Panc1 (cell line): ENCODE measurements around the gene C1QC. TPM values are rescaled to one million over a fixed set of nuclear protein-coding genes. Genes with fewer than 3 reads are reported as not detected.

Experiments
- ATAC-seq: fragments of 200-7000 bp; cut with Tn5 transposase; 2 replicates; pipeline ENCODE4 v1.9.1; 2020; ENCODE audit warnings: mild to moderate bottlenecking, moderate library complexity
- BruUV-seq: library from RNA; stranded (reverse); fragments of 400-500 nt; replicated peaks from 2 replicates; lab custom pipeline; 2021; lab: Mats Ljungman, UMichigan
- CTCF ChIA-PET: fragments of 300-600 bp; sonication (Branson Sonifier 250); formaldehyde crosslinking; loops from one replicate; lab custom pipeline; 2022; ENCODE audit warnings: antibody characterized with exemption; lab: Charles Lee
- POLR2A ChIA-PET: fragments of 300-600 bp; sonication (Branson Sonifier 250); formaldehyde crosslinking; loops from one replicate; lab custom pipeline; 2022; ENCODE audit warnings: antibody characterized with exemption; lab: Charles Lee
- DNase-seq: peaks from one replicate; pipeline ENCODE4 v3.0.0-alpha.2; 2010; ENCODE audit warnings: low read depth, low spot score
- H3K27ac ChIP-seq: 2 replicates; pipeline ENCODE4 v1.5.1; 2011; ENCODE audit warnings: mild to moderate bottlenecking, low read length, inconsistent platforms
- H3K27me3 ChIP-seq: fragments of 200-500 bp; sonication (Bioruptor generic); 2 replicates; pipeline ENCODE4 v1.6.0; 2014; ENCODE audit warnings: low read length, inconsistent platforms; ENCODE audit not compliant: control insufficient read depth, insufficient read depth
- H3K36me3 ChIP-seq: fragments of 200-500 bp; sonication (Bioruptor generic); 2 replicates; pipeline ENCODE4 v1.5.1; 2014; ENCODE audit warnings: inconsistent platforms, mild to moderate bottlenecking, low read length, moderate library complexity; ENCODE audit not compliant: control insufficient read depth, insufficient read depth
- H3K4me1 ChIP-seq: 2 replicates; pipeline ENCODE4 v1.5.1; 2011; ENCODE audit warnings: inconsistent platforms, mild to moderate bottlenecking, low read length, moderate library complexity; ENCODE audit not compliant: control insufficient read depth, insufficient read depth
- H3K4me3 ChIP-seq, 2 experiments: 2 replicates each; pipeline ENCODE4 v1.5.1; 2011 to 2012; ENCODE audit warnings: low read depth in 2 of 2, low read length in 2 of 2, mild to moderate bottlenecking in 2 of 2, inconsistent platforms in 1 of 2, moderate library complexity in 1 of 2
- H3K9me3 ChIP-seq: fragments of 200-500 bp; sonication (Bioruptor generic); 2 replicates; pipeline ENCODE4 v1.5.1; 2014; ENCODE audit warnings: low read depth, mild to moderate bottlenecking, inconsistent platforms, low read length, moderate library complexity; ENCODE audit not compliant: control insufficient read depth, insufficient read depth
- POLR2AphosphoS5 ChIP-seq: IDR thresholded peaks from 2 replicates; pipeline ENCODE4 v1.6.1; 2012; ENCODE audit warnings: mild to moderate bottlenecking, low read depth, low read length, moderate library complexity
- SIN3A ChIP-seq: IDR thresholded peaks from 2 replicates; pipeline ENCODE4 v1.6.1; 2012; ENCODE audit warnings: low read depth, mild to moderate bottlenecking, low read length, moderate library complexity, borderline replicate concordance; ENCODE audit not compliant: insufficient read depth
- TCF7L2 ChIP-seq: IDR thresholded peaks from 2 replicates; pipeline ENCODE4 v1.6.1; 2011; ENCODE audit warnings: mild to moderate bottlenecking, low read depth, low read length, inconsistent platforms
- in situ Hi-C: cut with HindIII; loops from 2 replicates; pipeline ENCODE4 v1.10.0; 2016; ENCODE audit warnings: low sequenced_read_pairs, low pct_unique_long_range_greater_than_20kb
- intact Hi-C: fragments of 100-400 bp; cut with micrococcal nuclease; formaldehyde crosslinking; loops from one replicate; pipeline ENCODE4 v1.10.0; 2022; ENCODE audit not compliant: unreplicated experiment
- total RNA-seq: library from RNA; stranded (reverse); gene quantifications from one replicate; pipeline ENCODE4 v1.2.1, GENCODE V29; 2021; ENCODE audit not compliant: unreplicated experiment
- TF ChIP-seq, protein P1 (sequence below), 2 experiments: IDR thresholded peaks; 2 replicates each; pipeline ENCODE4 v1.6.1; 2011 to 2012; ENCODE audit warnings: low read depth in 2 of 2, control low read depth in 1 of 2, low read length in 1 of 2, mild to moderate bottlenecking in 1 of 2, moderate library complexity in 1 of 2; ENCODE audit not compliant: insufficient read depth in 1 of 2
- TF ChIP-seq, protein P2 (sequence below): fragments of 450-650 bp; IDR thresholded peaks from 2 replicates; pipeline ENCODE4 v1.5.1; 2017; ENCODE audit warnings: mild to moderate bottlenecking

Gene C1QC
- total RNA-seq, 1 experiment from 2014 or later: 0.64 TPM

DNA sequence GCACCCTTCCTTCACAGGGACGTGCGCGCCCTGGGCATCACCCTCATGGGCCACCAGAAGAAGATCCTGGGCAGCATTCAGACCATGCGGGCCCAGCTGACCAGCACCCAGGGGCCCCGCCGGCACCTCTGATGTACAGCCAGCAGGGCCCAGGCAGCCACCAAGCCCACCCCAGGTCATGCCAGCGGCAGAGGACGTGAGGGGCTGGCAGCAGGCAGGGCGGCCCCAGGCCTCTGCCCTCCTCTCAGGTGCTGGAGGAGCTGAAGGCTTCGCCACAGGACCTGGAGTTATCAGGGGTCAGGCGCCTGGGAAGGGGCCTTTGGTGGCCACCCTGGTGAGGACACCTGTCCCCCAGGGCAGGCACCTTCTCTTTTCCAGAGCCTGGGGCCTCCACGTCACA lies 41.8 kb upstream of the C1QC start:
- H3K27ac ChIP-seq: no peak overlapping the region
- no peaks in the 10 kb centered on the region for H3K9me3 ChIP-seq
- TF ChIP-seq, protein P1, sequence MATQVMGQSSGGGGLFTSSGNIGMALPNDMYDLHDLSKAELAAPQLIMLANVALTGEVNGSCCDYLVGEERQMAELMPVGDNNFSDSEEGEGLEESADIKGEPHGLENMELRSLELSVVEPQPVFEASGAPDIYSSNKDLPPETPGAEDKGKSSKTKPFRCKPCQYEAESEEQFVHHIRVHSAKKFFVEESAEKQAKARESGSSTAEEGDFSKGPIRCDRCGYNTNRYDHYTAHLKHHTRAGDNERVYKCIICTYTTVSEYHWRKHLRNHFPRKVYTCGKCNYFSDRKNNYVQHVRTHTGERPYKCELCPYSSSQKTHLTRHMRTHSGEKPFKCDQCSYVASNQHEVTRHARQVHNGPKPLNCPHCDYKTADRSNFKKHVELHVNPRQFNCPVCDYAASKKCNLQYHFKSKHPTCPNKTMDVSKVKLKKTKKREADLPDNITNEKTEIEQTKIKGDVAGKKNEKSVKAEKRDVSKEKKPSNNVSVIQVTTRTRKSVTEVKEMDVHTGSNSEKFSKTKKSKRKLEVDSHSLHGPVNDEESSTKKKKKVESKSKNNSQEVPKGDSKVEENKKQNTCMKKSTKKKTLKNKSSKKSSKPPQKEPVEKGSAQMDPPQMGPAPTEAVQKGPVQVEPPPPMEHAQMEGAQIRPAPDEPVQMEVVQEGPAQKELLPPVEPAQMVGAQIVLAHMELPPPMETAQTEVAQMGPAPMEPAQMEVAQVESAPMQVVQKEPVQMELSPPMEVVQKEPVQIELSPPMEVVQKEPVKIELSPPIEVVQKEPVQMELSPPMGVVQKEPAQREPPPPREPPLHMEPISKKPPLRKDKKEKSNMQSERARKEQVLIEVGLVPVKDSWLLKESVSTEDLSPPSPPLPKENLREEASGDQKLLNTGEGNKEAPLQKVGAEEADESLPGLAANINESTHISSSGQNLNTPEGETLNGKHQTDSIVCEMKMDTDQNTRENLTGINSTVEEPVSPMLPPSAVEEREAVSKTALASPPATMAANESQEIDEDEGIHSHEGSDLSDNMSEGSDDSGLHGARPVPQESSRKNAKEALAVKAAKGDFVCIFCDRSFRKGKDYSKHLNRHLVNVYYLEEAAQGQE (IDR thresholded peaks at IDR 0.05; ENCODE audit: insufficient read depth in 1 of 2, low read depth in 2 of 2, low read length in 1 of 2): no peak
- no peak for TF ChIP-seq SIN3A
- H3K4me1 ChIP-seq: no peaks in the 10 kb centered on the region
- peaks cover 10% of the 10 kb centered on the region for H3K27me3 ChIP-seq
- intact Hi-C loops: no loop called here
- H3K4me3 ChIP-seq: no peak overlapping the region
- no TSS peak for BruUV-seq
- no peak for ATAC-seq
- DNase-seq: no peak
- in situ Hi-C loops: no loop called here
- ChIA-PET CTCF (no interaction called here), POLR2A (no interaction called here)
- no peaks in the 10 kb centered on the region for H3K36me3 ChIP-seq

DNA sequence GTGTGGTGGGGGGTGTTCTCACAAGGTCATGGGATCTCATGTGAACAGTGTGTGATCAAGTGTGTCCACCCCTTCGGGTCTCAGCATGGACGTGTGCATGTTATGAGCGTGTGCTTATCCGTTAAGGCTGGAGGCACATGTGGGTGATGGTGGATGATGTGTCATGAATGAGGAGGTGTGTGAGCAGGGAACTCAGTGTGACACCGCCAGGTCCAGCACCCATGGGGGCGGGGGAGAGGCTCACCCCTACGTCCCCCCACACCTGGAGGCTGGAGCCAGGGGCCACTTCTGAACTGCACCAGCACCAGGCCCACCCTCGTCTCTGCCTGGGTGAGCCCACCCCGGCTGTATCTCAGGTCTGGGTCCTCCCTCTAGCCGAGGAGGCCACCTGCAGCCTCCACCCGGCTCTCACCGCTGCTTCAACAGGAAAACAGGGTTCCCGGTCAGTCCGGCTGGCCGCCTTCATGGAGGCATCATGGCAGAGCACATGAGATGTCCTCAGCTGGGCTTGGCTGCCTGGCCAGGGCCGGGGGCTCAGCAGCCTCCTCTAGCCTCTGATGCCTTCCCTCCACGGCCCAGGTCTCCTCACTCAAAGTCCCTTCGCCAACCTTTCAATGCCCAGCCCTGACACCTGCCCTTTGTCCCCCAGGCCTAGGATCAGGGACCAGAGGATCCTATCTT lies 41.2 kb upstream of the C1QC start:
- no peak overlapping the region for H3K4me3 ChIP-seq
- H3K27me3 ChIP-seq: peaks cover 13% of the 10 kb centered on the region
- H3K4me1 ChIP-seq: no peaks in the 10 kb centered on the region
- TF ChIP-seq, protein P1 (IDR thresholded peaks at IDR 0.05; ENCODE audit: insufficient read depth in 1 of 2, low read depth in 2 of 2, low read length in 1 of 2): no peak
- no peak for TF ChIP-seq TCF7L2
- TF ChIP-seq SIN3A: no peak
- TF ChIP-seq, protein P2, sequence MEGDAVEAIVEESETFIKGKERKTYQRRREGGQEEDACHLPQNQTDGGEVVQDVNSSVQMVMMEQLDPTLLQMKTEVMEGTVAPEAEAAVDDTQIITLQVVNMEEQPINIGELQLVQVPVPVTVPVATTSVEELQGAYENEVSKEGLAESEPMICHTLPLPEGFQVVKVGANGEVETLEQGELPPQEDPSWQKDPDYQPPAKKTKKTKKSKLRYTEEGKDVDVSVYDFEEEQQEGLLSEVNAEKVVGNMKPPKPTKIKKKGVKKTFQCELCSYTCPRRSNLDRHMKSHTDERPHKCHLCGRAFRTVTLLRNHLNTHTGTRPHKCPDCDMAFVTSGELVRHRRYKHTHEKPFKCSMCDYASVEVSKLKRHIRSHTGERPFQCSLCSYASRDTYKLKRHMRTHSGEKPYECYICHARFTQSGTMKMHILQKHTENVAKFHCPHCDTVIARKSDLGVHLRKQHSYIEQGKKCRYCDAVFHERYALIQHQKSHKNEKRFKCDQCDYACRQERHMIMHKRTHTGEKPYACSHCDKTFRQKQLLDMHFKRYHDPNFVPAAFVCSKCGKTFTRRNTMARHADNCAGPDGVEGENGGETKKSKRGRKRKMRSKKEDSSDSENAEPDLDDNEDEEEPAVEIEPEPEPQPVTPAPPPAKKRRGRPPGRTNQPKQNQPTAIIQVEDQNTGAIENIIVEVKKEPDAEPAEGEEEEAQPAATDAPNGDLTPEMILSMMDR: no peak
- TF ChIP-seq POLR2AphosphoS5: no peak
- BruUV-seq: no TSS peak
- H3K9me3 ChIP-seq: no peaks in the 10 kb centered on the region
- ATAC-seq (no peak), DNase-seq (no peak)
- in situ Hi-C loops: no loop called here
- no peaks in the 10 kb centered on the region for H3K36me3 ChIP-seq
- CTCF ChIA-PET: no interaction called here
- H3K27ac ChIP-seq: no peak overlapping the region
- POLR2A ChIA-PET: no interaction called here
- intact Hi-C loops: no loop called here
